ENCODE data around the gene MGAT1.
A peak's percentile ranks its signal among the peaks of the same experiment; 100 is the strongest.

MGAT1 gene

GRCh38 chr5:180839935-180840334, 37.3 kb upstream of the MGAT1 start:
- 0 out of 2 replicates have a peak, but pooled peaks cover 6% of the 10 kb centered on the region for H3K9me3 ChIP-seq (ENCODE audit: insufficient read depth, low read length)
- H3K4me1 ChIP-seq (ENCODE audit: low read length), result no peaks in the 10 kb centered on the region
- peaks cover 26% of the 10 kb centered on the region for H3K36me3 ChIP-seq (replicated peaks; ENCODE audit: low read depth, low read length)
- no peak overlapping the region for H3K9ac ChIP-seq (ENCODE audit: low read length)
- H3K27ac ChIP-seq (ENCODE audit: low read length), result no peak overlapping the region
- TF ChIP-seq CTCF (IDR thresholded peaks at IDR 0.05; ENCODE audit: low read depth, low read length), result no peak
- no peak for TF ChIP-seq EZH2phosphoT487 (IDR thresholded peaks at IDR 0.05; ENCODE audit: low read depth)
- H3K27me3 ChIP-seq (ENCODE audit: low read depth, low read length), result no peaks in the 10 kb centered on the region
- no peak overlapping the region for H3K4me2 ChIP-seq (ENCODE audit: low read length)
- no peaks in the 10 kb centered on the region for H4K20me1 ChIP-seq (ENCODE audit: insufficient read depth, low read length)
- no peak overlapping the region for H2AFZ ChIP-seq (ENCODE audit: low read depth, low read length)
- H3K79me2 ChIP-seq (ENCODE audit: low read length), result no peaks in the 10 kb centered on the region
- H3K4me3 ChIP-seq (ENCODE audit: low read length), result no peak overlapping the region

- Histone ChIP-seq H2AFZ (ENCODE audit: low read depth, low read length) (no peak overlapping the region), H3K4me1 (ENCODE audit: low read length) (no peaks in the 10 kb centered on the region), H3K4me3 (ENCODE audit: low read length) (no peak overlapping the region), H3K79me2 (ENCODE audit: low read length) (no peaks in the 10 kb centered on the region), H4K20me1 (ENCODE audit: insufficient read depth, low read length) (no peaks in the 10 kb centered on the region), H3K9me3 (ENCODE audit: insufficient read depth, low read length) (0 out of 2 replicates have a peak, but pooled peaks cover 6% of the 10 kb centered on the region), H3K4me2 (ENCODE audit: low read length) (no peak overlapping the region), H3K9ac (ENCODE audit: low read length) (no peak overlapping the region), H3K27ac (ENCODE audit: low read length) (no peak overlapping the region), H3K36me3 (replicated peaks; ENCODE audit: low read depth, low read length) (peaks cover 34% of the 10 kb centered on the region), H3K27me3 (ENCODE audit: low read depth, low read length) (no peaks in the 10 kb centered on the region)
- TF ChIP-seq EZH2phosphoT487 (IDR thresholded peaks at IDR 0.05; ENCODE audit: low read depth), result no peak
- no peak for TF ChIP-seq CTCF (IDR thresholded peaks at IDR 0.05; ENCODE audit: low read depth, low read length)
These were observed 36.6 kb upstream of the MGAT1 start for GRCh38 chr5:180839227-180839626.

- no peak overlapping the region for H3K4me2 ChIP-seq (ENCODE audit: low read length)
These were observed 34.9 kb upstream of the MGAT1 start for GRCh38 chr5:180837478-180837877.

GRCh38 chr5:180832638-180833068, 30.0 kb upstream of the MGAT1 start:
- Histone ChIP-seq H3K4me3 (ENCODE audit: low read length) (peak overlapping the region; percentile 87), H3K27me3 (ENCODE audit: low read depth, low read length) (no peaks in the 10 kb centered on the region), H3K9ac (ENCODE audit: low read length) (peak overlapping the region; percentile 93), H3K4me1 (ENCODE audit: low read length) (peaks cover 21% of the 10 kb centered on the region), H4K20me1 (ENCODE audit: insufficient read depth, low read length) (no peaks in the 10 kb centered on the region), H3K27ac (ENCODE audit: low read length) (peak overlapping the region; percentile 72), H3K36me3 (replicated peaks; ENCODE audit: low read depth, low read length) (peaks cover 40% of the 10 kb centered on the region), H3K9me3 (ENCODE audit: insufficient read depth, low read length) (no peaks in the 10 kb centered on the region), H2AFZ (ENCODE audit: low read depth, low read length) (no peak overlapping the region), H3K4me2 (ENCODE audit: low read length) (peak overlapping the region; percentile 89), H3K79me2 (ENCODE audit: low read length) (peaks cover 39% of the 10 kb centered on the region)
- TF ChIP-seq CTCF (IDR thresholded peaks at IDR 0.05; ENCODE audit: low read depth, low read length) (no peak), EZH2phosphoT487 (IDR thresholded peaks at IDR 0.05; ENCODE audit: low read depth) (no peak)

More at GRCh38 chr5:180837478-180837877, 34.9 kb upstream of the MGAT1 start:
- no peak overlapping the region for H2AFZ ChIP-seq (ENCODE audit: low read depth, low read length)
- H4K20me1 ChIP-seq (ENCODE audit: insufficient read depth, low read length), result no peaks in the 10 kb centered on the region
- peaks cover 12% of the 10 kb centered on the region for H3K79me2 ChIP-seq (ENCODE audit: low read length)
- H3K27me3 ChIP-seq (ENCODE audit: low read depth, low read length), result no peaks in the 10 kb centered on the region
- H3K9me3 ChIP-seq (ENCODE audit: insufficient read depth, low read length), result 0 out of 2 replicates have a peak, but pooled peaks cover 6% of the 10 kb centered on the region
- no peak overlapping the region for H3K9ac ChIP-seq (ENCODE audit: low read length)
- no peak overlapping the region for H3K4me3 ChIP-seq (ENCODE audit: low read length)
- peaks cover 36% of the 10 kb centered on the region for H3K36me3 ChIP-seq (replicated peaks; ENCODE audit: low read depth, low read length)
- TF ChIP-seq CTCF (IDR thresholded peaks at IDR 0.05; ENCODE audit: low read depth, low read length), result no peak
- TF ChIP-seq EZH2phosphoT487 (IDR thresholded peaks at IDR 0.05; ENCODE audit: low read depth), result no peak
- H3K4me1 ChIP-seq (ENCODE audit: low read length), result peaks cover 10% of the 10 kb centered on the region
- no peak overlapping the region for H3K27ac ChIP-seq (ENCODE audit: low read length)

Measured in OCI-LY3 (cell line).